ENCODE measurements around the gene INTS11. TPM values are rescaled to one million over a fixed set of nuclear protein-coding genes. Genes with fewer than 3 reads are reported as not detected.

Gene INTS11
- total and polyA plus RNA-seq, 10 of the 15 experiments (the other 5 are each of a cell fraction or from before 2014, with no cell fraction given): 2.5 to 117 (median 77.7) TPM

DNA sequence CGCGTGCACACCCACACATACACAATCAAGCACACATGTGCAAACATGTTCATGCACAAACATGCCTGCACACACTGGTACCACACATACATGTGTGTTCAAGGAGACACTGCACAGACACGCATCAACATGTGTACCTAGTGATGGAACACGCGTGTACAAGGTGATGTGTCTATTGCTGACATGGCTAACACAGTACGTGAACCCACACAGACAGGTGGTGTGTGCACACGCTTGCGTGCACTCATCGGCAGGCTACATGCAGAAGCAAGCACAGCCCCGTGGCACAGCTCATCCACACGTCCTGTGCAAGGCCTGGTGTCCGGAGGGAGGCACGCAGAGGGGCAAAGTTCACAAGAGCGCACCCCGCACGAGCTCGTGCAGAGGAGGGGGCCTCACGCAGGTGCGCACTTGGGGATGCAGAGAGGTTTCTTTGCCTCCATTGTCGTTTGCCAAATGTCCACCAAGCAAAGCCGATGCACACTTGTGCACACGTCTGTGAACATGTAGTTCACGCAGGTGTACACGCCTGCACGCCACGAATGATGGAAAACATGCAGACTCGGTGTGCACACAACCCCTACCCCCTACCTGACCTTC lies 17.7 kb downstream of the INTS11 start:
- POLR2A ChIA-PET: interaction anchor here (0.6 kb wide), 1 partner anchor 75 kb away, joined by 3 read pairs; no protein-coding TSS in a partner anchor
- H3K27ac ChIP-seq (ENCODE audit: control insufficient read depth, insufficient read depth): no peak overlapping the region
- 51% methylated on average over 27 of the region's 27 CpGs for WGBS (ENCODE audit: insufficient coverage, insufficient replicate concordance, low lambda C conversion rate, missing lambda C conversion rate)
- BruUV-seq (replicated peaks): no TSS peak
- RAD21 ChIA-PET (ENCODE audit: unreplicated experiment): no interaction called here
- ATAC-seq: no peak
- H3K36me3 ChIP-seq (ENCODE audit: control insufficient read depth in 2 of 2, insufficient read depth in 2 of 2, low read length in 1 of 2): peaks cover 0 to 5% of the 10 kb centered on the region in 2 experiments; a peak in 3 of 4 replicates
- H3K4me2 ChIP-seq (ENCODE audit: control insufficient read depth, insufficient read depth): peak overlapping the region; percentile 99
- intact Hi-C loops (cut with micrococcal nuclease; ENCODE audit: unreplicated experiment) (loop anchor here (5.0 kb wide), 1 partner anchor 189 kb away; the partner anchor contains the start of gene C1orf159), in situ Hi-C loops (cut with MboI) (no loop called here)
- DNase-seq (ENCODE audit: low read depth, low spot score): no peak
- H3K27me3 ChIP-seq (replicated peaks in 1 of 2; ENCODE audit: control insufficient read depth in 2 of 2, insufficient read depth in 2 of 2, low read length in 1 of 2): no peaks in the 10 kb centered on the region
- H3K4me3 ChIP-seq: peak overlapping the region; percentile 84
- no peak for TF ChIP-seq KLF5 (IDR thresholded peaks at IDR 0.05; ENCODE audit: partially characterized antibody)
- no peak for TF ChIP-seq HDAC2 (IDR thresholded peaks at IDR 0.05)
- TF ChIP-seq MAX (IDR thresholded peaks at IDR 0.05; ENCODE audit: low read depth, low read length): no peak
- TF ChIP-seq POLR2AphosphoS5 (IDR thresholded peaks at IDR 0.05; ENCODE audit: low read length): no peak
- TF ChIP-seq, protein P1, sequence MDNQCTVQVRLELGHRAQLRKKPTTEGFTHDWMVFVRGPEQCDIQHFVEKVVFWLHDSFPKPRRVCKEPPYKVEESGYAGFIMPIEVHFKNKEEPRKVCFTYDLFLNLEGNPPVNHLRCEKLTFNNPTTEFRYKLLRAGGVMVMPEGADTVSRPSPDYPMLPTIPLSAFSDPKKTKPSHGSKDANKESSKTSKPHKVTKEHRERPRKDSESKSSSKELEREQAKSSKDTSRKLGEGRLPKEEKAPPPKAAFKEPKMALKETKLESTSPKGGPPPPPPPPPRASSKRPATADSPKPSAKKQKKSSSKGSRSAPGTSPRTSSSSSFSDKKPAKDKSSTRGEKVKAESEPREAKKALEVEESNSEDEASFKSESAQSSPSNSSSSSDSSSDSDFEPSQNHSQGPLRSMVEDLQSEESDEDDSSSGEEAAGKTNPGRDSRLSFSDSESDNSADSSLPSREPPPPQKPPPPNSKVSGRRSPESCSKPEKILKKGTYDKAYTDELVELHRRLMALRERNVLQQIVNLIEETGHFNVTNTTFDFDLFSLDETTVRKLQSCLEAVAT (IDR thresholded peaks at IDR 0.05): 0 out of 2 replicates have a peak, but pooled peaks have one; percentile 33
- no peak for FAIRE-seq
- H3K9ac ChIP-seq (ENCODE audit: control insufficient read depth, insufficient read depth, low read length): peak overlapping the region; percentile 75; the same call in 1 of the 2 replicates
- peaks cover 26% of the 10 kb centered on the region for H3K79me2 ChIP-seq (ENCODE audit: control insufficient read depth, insufficient read depth, low read length)
- no peak overlapping the region for H2AFZ ChIP-seq (ENCODE audit: control insufficient read depth, low read depth, low read length)
- H3K9me3 ChIP-seq (replicated peaks; ENCODE audit: control insufficient read depth, insufficient read depth, low read length): no peaks in the 10 kb centered on the region
- peaks cover 27% of the 10 kb centered on the region for H3K4me1 ChIP-seq (ENCODE audit: control insufficient read depth, insufficient read depth, low read length)
- SMC1A ChIA-PET (ENCODE audit: uncharacterized antibody, unreplicated experiment): no interaction called here
- CTCF ChIA-PET: interaction anchor here (1.0 kb wide), 1 partner anchor 199 kb away, joined by 3 read pairs; no protein-coding TSS in a partner anchor
- no peaks in the 10 kb centered on the region for H4K20me1 ChIP-seq (ENCODE audit: control insufficient read depth, insufficient read depth)
